ENCODE measurements around the gene CDH23. TPM values are rescaled to one million over a fixed set of nuclear protein-coding genes. Genes with fewer than 3 reads are reported as not detected.

CDH23 gene
- total RNA-seq, 1 experiment from 2014 or later, result 2.9 TPM

- TF ChIP-seq NFE2L1 (CRISPR knock-in tag; IDR thresholded peaks at IDR 0.05) (no peak), GTF2I (CRISPR knock-in tag; conservative IDR thresholded peaks at IDR 0.05) (0 out of 2 replicates have a peak, but pooled peaks have one; percentile 69), NFATC4 (CRISPR knock-in tag; IDR thresholded peaks at IDR 0.05) (no peak), E2F5 (CRISPR knock-in tag; IDR thresholded peaks at IDR 0.05) (no peak), NR2C2 (CRISPR knock-in tag; IDR thresholded peaks at IDR 0.05) (peak; percentile 80)
Measured at GRCh38 chr10:71569775-71570588, 173.3 kb downstream of the CDH23 start (continued).

GRCh38 chr10:71571460-71572175 lies 174.9 kb downstream of the CDH23 start:
- Mint-ChIP-seq H3K27ac (no peak overlapping the region), H3K36me3 (no peaks in the 10 kb centered on the region), H3K9me3 (no peaks in the 10 kb centered on the region), H3K4me1 (peaks cover 22% of the 10 kb centered on the region), H3K4me3 (no peak overlapping the region), H3K27me3 (ENCODE audit: low read depth) (no peaks in the 10 kb centered on the region)
- POLR2A ChIA-PET, result no interaction called here
- TF ChIP-seq NR3C1 (CRISPR knock-in tag; conservative IDR thresholded peaks at IDR 0.05; ENCODE audit: low read depth) (no peak), GRHL2 (CRISPR knock-in tag; IDR thresholded peaks at IDR 0.05; ENCODE audit: insufficient replicate concordance, severe bottlenecking) (no peak), ZNF232 (CRISPR knock-in tag; IDR thresholded peaks at IDR 0.05) (no peak), ZNF671 (CRISPR knock-in tag; IDR thresholded peaks at IDR 0.05) (no peak), TP53 (CRISPR knock-in tag; IDR thresholded peaks at IDR 0.05) (no peak), TCF7 (CRISPR knock-in tag; IDR thresholded peaks at IDR 0.05; ENCODE audit: low read depth) (no peak), MAX (CRISPR knock-in tag; IDR thresholded peaks at IDR 0.05) (no peak), ZNF317 (CRISPR knock-in tag; IDR thresholded peaks at IDR 0.05; ENCODE audit: borderline replicate concordance, low read depth) (no peak), JAZF1 (CRISPR knock-in tag; IDR thresholded peaks at IDR 0.05) (no peak), SP1 (CRISPR knock-in tag; conservative IDR thresholded peaks at IDR 0.05) (no peak), ZNF423 (CRISPR knock-in tag; IDR thresholded peaks at IDR 0.05) (no peak), NFE2L1 (CRISPR knock-in tag; IDR thresholded peaks at IDR 0.05) (no peak)
- TF ChIP-seq, protein P1, sequence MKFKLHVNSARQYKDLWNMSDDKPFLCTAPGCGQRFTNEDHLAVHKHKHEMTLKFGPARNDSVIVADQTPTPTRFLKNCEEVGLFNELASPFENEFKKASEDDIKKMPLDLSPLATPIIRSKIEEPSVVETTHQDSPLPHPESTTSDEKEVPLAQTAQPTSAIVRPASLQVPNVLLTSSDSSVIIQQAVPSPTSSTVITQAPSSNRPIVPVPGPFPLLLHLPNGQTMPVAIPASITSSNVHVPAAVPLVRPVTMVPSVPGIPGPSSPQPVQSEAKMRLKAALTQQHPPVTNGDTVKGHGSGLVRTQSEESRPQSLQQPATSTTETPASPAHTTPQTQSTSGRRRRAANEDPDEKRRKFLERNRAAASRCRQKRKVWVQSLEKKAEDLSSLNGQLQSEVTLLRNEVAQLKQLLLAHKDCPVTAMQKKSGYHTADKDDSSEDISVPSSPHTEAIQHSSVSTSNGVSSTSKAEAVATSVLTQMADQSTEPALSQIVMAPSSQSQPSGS (CRISPR knock-in tag; IDR thresholded peaks at IDR 0.05; ENCODE audit: borderline replicate concordance, low read depth), result no peak
- TF ChIP-seq, protein P2, sequence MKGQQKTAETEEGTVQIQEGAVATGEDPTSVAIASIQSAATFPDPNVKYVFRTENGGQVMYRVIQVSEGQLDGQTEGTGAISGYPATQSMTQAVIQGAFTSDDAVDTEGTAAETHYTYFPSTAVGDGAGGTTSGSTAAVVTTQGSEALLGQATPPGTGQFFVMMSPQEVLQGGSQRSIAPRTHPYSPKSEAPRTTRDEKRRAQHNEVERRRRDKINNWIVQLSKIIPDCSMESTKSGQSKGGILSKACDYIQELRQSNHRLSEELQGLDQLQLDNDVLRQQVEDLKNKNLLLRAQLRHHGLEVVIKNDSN (CRISPR knock-in tag; IDR thresholded peaks at IDR 0.05), result no peak
- TF ChIP-seq, protein P3, sequence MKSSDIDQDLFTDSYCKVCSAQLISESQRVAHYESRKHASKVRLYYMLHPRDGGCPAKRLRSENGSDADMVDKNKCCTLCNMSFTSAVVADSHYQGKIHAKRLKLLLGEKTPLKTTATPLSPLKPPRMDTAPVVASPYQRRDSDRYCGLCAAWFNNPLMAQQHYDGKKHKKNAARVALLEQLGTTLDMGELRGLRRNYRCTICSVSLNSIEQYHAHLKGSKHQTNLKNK (CRISPR knock-in tag; IDR thresholded peaks at IDR 0.05), result no peak
- no peak for DNase-seq (ENCODE audit: low spot score)
- CTCF ChIA-PET, result interaction anchor here (0.5 to 5.4 kb wide), 13 partner anchors 8 to 257 kb away, joined by 3 to 53 read pairs (median 19); partner anchors contain the start of gene CDH23
- no peak for ATAC-seq

DNA sequence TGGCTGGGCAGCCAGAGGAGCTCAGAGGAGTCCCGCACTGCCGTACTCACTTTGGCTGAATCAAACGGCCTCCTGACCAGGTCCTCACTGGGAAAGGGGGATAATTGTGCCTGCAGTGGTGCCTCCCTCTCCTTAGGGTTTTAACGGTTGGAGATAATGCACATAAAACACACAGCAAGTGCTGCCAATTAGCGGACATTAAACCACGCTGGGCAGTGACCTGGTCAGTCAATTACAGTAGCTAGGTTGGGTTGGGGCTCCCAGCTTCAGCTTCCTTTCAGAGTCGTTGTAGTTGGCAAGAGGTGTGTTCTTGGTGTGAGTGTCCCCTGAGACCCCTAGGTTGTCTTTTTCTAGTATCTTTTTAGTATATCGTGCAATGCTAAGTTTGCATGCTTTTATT lies 176.2 kb downstream of the CDH23 start:
- no peaks in the 10 kb centered on the region for H3K36me3 Mint-ChIP-seq
- no peak overlapping the region for H3K4me3 Mint-ChIP-seq
- CTCF ChIA-PET, result interaction anchor here (0.6 to 1.4 kb wide), 4 partner anchors 73 to 135 kb away, joined by 3 to 5 read pairs (median 3); no protein-coding TSS in a partner anchor
- no peak for TF ChIP-seq GRHL2 (CRISPR knock-in tag; IDR thresholded peaks at IDR 0.05; ENCODE audit: insufficient replicate concordance, severe bottlenecking)
- no peak for TF ChIP-seq ZNF425 (CRISPR knock-in tag; conservative IDR thresholded peaks at IDR 0.05)
- TF ChIP-seq GTF2I (CRISPR knock-in tag; conservative IDR thresholded peaks at IDR 0.05), result no peak
- TF ChIP-seq CREB1 (CRISPR knock-in tag; IDR thresholded peaks at IDR 0.05), result no peak
- TF ChIP-seq, protein P4, sequence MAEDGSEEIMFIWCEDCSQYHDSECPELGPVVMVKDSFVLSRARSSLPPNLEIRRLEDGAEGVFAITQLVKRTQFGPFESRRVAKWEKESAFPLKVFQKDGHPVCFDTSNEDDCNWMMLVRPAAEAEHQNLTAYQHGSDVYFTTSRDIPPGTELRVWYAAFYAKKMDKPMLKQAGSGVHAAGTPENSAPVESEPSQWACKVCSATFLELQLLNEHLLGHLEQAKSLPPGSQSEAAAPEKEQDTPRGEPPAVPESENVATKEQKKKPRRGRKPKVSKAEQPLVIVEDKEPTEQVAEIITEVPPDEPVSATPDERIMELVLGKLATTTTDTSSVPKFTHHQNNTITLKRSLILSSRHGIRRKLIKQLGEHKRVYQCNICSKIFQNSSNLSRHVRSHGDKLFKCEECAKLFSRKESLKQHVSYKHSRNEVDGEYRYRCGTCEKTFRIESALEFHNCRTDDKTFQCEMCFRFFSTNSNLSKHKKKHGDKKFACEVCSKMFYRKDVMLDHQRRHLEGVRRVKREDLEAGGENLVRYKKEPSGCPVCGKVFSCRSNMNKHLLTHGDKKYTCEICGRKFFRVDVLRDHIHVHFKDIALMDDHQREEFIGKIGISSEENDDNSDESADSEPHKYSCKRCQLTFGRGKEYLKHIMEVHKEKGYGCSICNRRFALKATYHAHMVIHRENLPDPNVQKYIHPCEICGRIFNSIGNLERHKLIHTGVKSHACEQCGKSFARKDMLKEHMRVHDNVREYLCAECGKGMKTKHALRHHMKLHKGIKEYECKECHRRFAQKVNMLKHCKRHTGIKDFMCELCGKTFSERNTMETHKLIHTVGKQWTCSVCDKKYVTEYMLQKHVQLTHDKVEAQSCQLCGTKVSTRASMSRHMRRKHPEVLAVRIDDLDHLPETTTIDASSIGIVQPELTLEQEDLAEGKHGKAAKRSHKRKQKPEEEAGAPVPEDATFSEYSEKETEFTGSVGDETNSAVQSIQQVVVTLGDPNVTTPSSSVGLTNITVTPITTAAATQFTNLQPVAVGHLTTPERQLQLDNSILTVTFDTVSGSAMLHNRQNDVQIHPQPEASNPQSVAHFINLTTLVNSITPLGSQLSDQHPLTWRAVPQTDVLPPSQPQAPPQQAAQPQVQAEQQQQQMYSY (CRISPR knock-in tag; IDR thresholded peaks at IDR 0.05), result no peak
- DNase-seq (ENCODE audit: low spot score) (no peak), ATAC-seq (no peak)
- POLR2A ChIA-PET, result no interaction called here
- H3K27me3 Mint-ChIP-seq (ENCODE audit: low read depth), result no peaks in the 10 kb centered on the region; the same call in 1 of the 2 replicates
- no peak overlapping the region for H3K27ac Mint-ChIP-seq
- H3K4me1 Mint-ChIP-seq, result peaks cover 26% of the 10 kb centered on the region
- no peaks in the 10 kb centered on the region for H3K9me3 Mint-ChIP-seq

All from WTC11 (cell line).